Measurements from ENCODE around the gene HERC5.

- no peak for TF ChIP-seq POLR2A (IDR thresholded peaks at IDR 0.05)
- no peak for TF ChIP-seq CTCF (IDR thresholded peaks at IDR 0.05)
These were observed 11.7 kb upstream of the HERC5 start for GRCh38 chr4:88445252-88445651.

Data from upper lobe of left lung (tissue), 4 donors.